ENCODE data around the gene HIRA.

DNA sequence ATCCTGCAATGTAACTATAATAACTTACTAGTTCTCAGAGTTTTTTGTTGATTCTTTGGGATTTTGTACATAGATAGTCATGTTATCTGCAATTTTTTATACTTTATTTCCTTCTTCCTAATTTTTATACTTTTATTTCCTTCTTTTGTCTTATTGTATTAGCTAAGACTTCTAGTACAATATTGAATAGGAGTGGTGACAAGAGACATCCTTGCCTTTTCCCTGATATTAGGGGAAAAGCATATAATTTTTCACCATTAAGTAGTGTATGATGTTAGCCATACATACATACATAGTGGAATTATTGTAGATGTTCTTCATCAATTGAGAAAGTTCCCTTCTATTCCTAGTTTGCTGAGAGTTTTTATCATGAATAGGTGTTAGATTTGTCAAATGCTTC lies 112.3 kb downstream of the HIRA start:
- TF ChIP-seq, protein P1, sequence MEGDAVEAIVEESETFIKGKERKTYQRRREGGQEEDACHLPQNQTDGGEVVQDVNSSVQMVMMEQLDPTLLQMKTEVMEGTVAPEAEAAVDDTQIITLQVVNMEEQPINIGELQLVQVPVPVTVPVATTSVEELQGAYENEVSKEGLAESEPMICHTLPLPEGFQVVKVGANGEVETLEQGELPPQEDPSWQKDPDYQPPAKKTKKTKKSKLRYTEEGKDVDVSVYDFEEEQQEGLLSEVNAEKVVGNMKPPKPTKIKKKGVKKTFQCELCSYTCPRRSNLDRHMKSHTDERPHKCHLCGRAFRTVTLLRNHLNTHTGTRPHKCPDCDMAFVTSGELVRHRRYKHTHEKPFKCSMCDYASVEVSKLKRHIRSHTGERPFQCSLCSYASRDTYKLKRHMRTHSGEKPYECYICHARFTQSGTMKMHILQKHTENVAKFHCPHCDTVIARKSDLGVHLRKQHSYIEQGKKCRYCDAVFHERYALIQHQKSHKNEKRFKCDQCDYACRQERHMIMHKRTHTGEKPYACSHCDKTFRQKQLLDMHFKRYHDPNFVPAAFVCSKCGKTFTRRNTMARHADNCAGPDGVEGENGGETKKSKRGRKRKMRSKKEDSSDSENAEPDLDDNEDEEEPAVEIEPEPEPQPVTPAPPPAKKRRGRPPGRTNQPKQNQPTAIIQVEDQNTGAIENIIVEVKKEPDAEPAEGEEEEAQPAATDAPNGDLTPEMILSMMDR (IDR thresholded peaks at IDR 0.05; ENCODE audit: low read depth, low read length, missing input control) = no peak
- TF ChIP-seq, protein P2, sequence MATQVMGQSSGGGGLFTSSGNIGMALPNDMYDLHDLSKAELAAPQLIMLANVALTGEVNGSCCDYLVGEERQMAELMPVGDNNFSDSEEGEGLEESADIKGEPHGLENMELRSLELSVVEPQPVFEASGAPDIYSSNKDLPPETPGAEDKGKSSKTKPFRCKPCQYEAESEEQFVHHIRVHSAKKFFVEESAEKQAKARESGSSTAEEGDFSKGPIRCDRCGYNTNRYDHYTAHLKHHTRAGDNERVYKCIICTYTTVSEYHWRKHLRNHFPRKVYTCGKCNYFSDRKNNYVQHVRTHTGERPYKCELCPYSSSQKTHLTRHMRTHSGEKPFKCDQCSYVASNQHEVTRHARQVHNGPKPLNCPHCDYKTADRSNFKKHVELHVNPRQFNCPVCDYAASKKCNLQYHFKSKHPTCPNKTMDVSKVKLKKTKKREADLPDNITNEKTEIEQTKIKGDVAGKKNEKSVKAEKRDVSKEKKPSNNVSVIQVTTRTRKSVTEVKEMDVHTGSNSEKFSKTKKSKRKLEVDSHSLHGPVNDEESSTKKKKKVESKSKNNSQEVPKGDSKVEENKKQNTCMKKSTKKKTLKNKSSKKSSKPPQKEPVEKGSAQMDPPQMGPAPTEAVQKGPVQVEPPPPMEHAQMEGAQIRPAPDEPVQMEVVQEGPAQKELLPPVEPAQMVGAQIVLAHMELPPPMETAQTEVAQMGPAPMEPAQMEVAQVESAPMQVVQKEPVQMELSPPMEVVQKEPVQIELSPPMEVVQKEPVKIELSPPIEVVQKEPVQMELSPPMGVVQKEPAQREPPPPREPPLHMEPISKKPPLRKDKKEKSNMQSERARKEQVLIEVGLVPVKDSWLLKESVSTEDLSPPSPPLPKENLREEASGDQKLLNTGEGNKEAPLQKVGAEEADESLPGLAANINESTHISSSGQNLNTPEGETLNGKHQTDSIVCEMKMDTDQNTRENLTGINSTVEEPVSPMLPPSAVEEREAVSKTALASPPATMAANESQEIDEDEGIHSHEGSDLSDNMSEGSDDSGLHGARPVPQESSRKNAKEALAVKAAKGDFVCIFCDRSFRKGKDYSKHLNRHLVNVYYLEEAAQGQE (IDR thresholded peaks at IDR 0.05) = no peak
- TF ChIP-seq TAF1 (conservative IDR thresholded peaks at IDR 0.05) (no peak), HNF4A (conservative IDR thresholded peaks at IDR 0.05) (no peak), GABPA (IDR thresholded peaks at IDR 0.05 in 1 of 2, conservative IDR thresholded peaks at IDR 0.05 in 1 of 2) (no peak), RXRA (IDR thresholded peaks at IDR 0.05) (no peak), RAD21 (IDR thresholded peaks at IDR 0.05) (no peak)
